Ishikawa (cell line): ENCODE measurements around the gene DNPEP.

Experiments used
- EP300 ChIP-seq: IDR thresholded peaks from 2 replicates; pipeline ENCODE4 v1.6.1; 2012; ENCODE audit warnings: borderline replicate concordance
- TAF1 ChIP-seq: IDR thresholded peaks from 2 replicates; pipeline ENCODE4 v1.6.1; 2012; ENCODE audit warnings: low read depth, mild to moderate bottlenecking
- TEAD4 ChIP-seq: IDR thresholded peaks from 2 replicates; pipeline ENCODE4 v1.6.1; 2012
- YY1 ChIP-seq: IDR thresholded peaks from 2 replicates; pipeline ENCODE4 v1.6.1; 2012; ENCODE audit warnings: low read depth
- TF ChIP-seq, protein P1 (sequence below): IDR thresholded peaks from 2 replicates; pipeline ENCODE4 v1.6.1; 2012

- no peak for TF ChIP-seq YY1
- TF ChIP-seq, protein P1, sequence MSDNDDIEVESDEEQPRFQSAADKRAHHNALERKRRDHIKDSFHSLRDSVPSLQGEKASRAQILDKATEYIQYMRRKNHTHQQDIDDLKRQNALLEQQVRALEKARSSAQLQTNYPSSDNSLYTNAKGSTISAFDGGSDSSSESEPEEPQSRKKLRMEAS = no peak
- TF ChIP-seq TAF1 = no peak
- TF ChIP-seq TEAD4 = no peak
- no peak for TF ChIP-seq EP300
These were observed 17.7 kb upstream of the DNPEP start for GRCh38 chr2:219405451-219405850.
